Measurements from ENCODE around the gene LMOD1. TPM values are rescaled to one million over a fixed set of nuclear protein-coding genes. Genes with fewer than 3 reads are reported as not detected.

LMOD1 gene
- total RNA-seq, 1 experiment from 2014 or later, result not detected

DNA sequence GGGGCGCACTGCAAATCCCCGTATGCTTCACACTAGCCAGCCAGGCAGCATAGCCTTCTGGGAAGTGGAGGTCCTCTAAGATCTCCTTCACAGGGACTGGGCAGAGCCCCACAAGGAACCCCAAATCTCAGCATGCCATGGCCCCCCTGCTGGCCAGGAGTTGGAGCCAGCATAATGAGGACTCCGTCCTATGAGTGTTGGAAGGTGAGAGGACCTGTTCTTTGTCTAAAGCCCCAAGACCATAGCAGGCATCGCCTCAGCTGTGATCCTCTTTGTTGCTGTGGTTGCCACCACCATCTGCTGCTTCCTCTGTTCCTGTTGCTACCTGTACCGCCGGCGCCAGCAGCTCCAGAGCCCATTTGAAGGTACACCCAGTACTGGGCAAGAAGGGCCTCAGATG is 56.1 kb downstream of the LMOD1 start:
- H3K36me3 ChIP-seq (ENCODE audit: insufficient read depth, low read length, poor library complexity, severe bottlenecking), result no peaks in the 10 kb centered on the region
- ChIA-PET CTCF (no interaction called here), POLR2A (ENCODE audit: low non-redundant PET) (no interaction called here)
- H3K27me3 ChIP-seq (replicated peaks; ENCODE audit: insufficient read depth, low read depth, low read length, poor library complexity), result no peaks in the 10 kb centered on the region
- TF ChIP-seq, protein P1, sequence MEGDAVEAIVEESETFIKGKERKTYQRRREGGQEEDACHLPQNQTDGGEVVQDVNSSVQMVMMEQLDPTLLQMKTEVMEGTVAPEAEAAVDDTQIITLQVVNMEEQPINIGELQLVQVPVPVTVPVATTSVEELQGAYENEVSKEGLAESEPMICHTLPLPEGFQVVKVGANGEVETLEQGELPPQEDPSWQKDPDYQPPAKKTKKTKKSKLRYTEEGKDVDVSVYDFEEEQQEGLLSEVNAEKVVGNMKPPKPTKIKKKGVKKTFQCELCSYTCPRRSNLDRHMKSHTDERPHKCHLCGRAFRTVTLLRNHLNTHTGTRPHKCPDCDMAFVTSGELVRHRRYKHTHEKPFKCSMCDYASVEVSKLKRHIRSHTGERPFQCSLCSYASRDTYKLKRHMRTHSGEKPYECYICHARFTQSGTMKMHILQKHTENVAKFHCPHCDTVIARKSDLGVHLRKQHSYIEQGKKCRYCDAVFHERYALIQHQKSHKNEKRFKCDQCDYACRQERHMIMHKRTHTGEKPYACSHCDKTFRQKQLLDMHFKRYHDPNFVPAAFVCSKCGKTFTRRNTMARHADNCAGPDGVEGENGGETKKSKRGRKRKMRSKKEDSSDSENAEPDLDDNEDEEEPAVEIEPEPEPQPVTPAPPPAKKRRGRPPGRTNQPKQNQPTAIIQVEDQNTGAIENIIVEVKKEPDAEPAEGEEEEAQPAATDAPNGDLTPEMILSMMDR (conservative IDR thresholded peaks at IDR 0.05; ENCODE audit: low read depth, low read length), result no peak
- no peak for TF ChIP-seq EZH2 (IDR thresholded peaks at IDR 0.05; ENCODE audit: borderline replicate concordance, low read depth, low read length, poor library complexity, severe bottlenecking)
- H3K4me3 ChIP-seq (ENCODE audit: low read depth, low read length, poor library complexity, severe bottlenecking), result no peak overlapping the region
- no peak overlapping the region for H3K27ac ChIP-seq (ENCODE audit: low read depth, low read length, poor library complexity, severe bottlenecking)
- no TSS peak for BruUV-seq (replicated peaks)
- no peaks in the 10 kb centered on the region for H3K9me3 ChIP-seq (ENCODE audit: low read depth, low read length, poor library complexity, severe bottlenecking)
- intact Hi-C loops (cut with micrococcal nuclease; ENCODE audit: unreplicated experiment), result loop anchor here (10.0 kb wide), 1 partner anchor 245 kb away; no protein-coding TSS in a partner anchor
- no peak for DNase-seq (ENCODE audit: low spot score)
- no peaks in the 10 kb centered on the region for H3K4me1 ChIP-seq (ENCODE audit: insufficient read depth, low read length, poor library complexity, severe bottlenecking)

GRCh38 chr1:201889090-201889968 is 57.0 kb downstream of the LMOD1 start:
- no peaks in the 10 kb centered on the region for H3K4me1 ChIP-seq (ENCODE audit: insufficient read depth, low read length, poor library complexity, severe bottlenecking)
- H3K4me3 ChIP-seq (ENCODE audit: low read depth, low read length, poor library complexity, severe bottlenecking), result peak overlapping the region; percentile 56
- H3K36me3 ChIP-seq (ENCODE audit: insufficient read depth, low read length, poor library complexity, severe bottlenecking), result no peaks in the 10 kb centered on the region
- ChIA-PET CTCF (no interaction called here), POLR2A (ENCODE audit: low non-redundant PET) (no interaction called here)
- BruUV-seq (replicated peaks), result no TSS peak
- intact Hi-C loops (cut with micrococcal nuclease; ENCODE audit: unreplicated experiment), result no loop called here
- no peaks in the 10 kb centered on the region for H3K9me3 ChIP-seq (ENCODE audit: low read depth, low read length, poor library complexity, severe bottlenecking)
- H3K27me3 ChIP-seq (replicated peaks; ENCODE audit: insufficient read depth, low read depth, low read length, poor library complexity), result no peaks in the 10 kb centered on the region
- TF ChIP-seq, protein P1 (conservative IDR thresholded peaks at IDR 0.05; ENCODE audit: low read depth, low read length), result no peak
- H3K27ac ChIP-seq (ENCODE audit: low read depth, low read length, poor library complexity, severe bottlenecking), result no peak overlapping the region
- no peak for DNase-seq (ENCODE audit: low spot score)

- no peak for DNase-seq (ENCODE audit: low spot score)
- POLR2A ChIA-PET (ENCODE audit: low non-redundant PET), result no interaction called here
- intact Hi-C loops (cut with micrococcal nuclease; ENCODE audit: unreplicated experiment), result no loop called here
Observed at GRCh38 chr1:201888282-201889089, 57.9 kb downstream of the LMOD1 start, which contains the start of gene SHISA4. Gene SHISA4, plus strand, starts transcription at chr1:201888898. Its CDS starts 97 bp downstream, at chr1:201888995.

More at GRCh38 chr1:201888282-201889089, 57.9 kb downstream of the LMOD1 start, which contains the start of gene SHISA4:
- no peaks in the 10 kb centered on the region for H3K9me3 ChIP-seq (ENCODE audit: low read depth, low read length, poor library complexity, severe bottlenecking)
- H3K4me3 ChIP-seq (ENCODE audit: low read depth, low read length, poor library complexity, severe bottlenecking), result peak within 1 kb of the TSS; percentile 56
- H3K4me1 ChIP-seq (ENCODE audit: insufficient read depth, low read length, poor library complexity, severe bottlenecking), result no peaks in the 10 kb centered on the region
- TF ChIP-seq, protein P1 (conservative IDR thresholded peaks at IDR 0.05; ENCODE audit: low read depth, low read length), result no peak
- no peak for TF ChIP-seq EZH2 (IDR thresholded peaks at IDR 0.05; ENCODE audit: borderline replicate concordance, low read depth, low read length, poor library complexity, severe bottlenecking)
- no TSS peak for BruUV-seq (replicated peaks)
- H3K36me3 ChIP-seq (ENCODE audit: insufficient read depth, low read length, poor library complexity, severe bottlenecking), result no peaks in the 10 kb centered on the region
- CTCF ChIA-PET, result no interaction called here
- no peaks in the 10 kb centered on the region for H3K27me3 ChIP-seq (replicated peaks; ENCODE audit: insufficient read depth, low read depth, low read length, poor library complexity)
- H3K27ac ChIP-seq (ENCODE audit: low read depth, low read length, poor library complexity, severe bottlenecking), result no peak within 1 kb of the TSS
